Loucy (cell line): ENCODE results near the gene TLN1.

Experiments used
- CTCF ChIP-seq: fragments of 200-600 bp; sonication (generic); conservative IDR thresholded peaks from 2 replicates; pipeline ENCODE4 v1.5.1; 2014; ENCODE audit warnings: mild to moderate bottlenecking, antibody characterized with exemption, low read length
- EZH2phosphoT487 ChIP-seq: fragments of 200-600 bp; IDR thresholded peaks from 2 replicates; pipeline ENCODE4 v1.6.1; 2018; ENCODE audit warnings: antibody characterized with exemption, mild to moderate bottlenecking, moderate library complexity, borderline replicate concordance

DNA sequence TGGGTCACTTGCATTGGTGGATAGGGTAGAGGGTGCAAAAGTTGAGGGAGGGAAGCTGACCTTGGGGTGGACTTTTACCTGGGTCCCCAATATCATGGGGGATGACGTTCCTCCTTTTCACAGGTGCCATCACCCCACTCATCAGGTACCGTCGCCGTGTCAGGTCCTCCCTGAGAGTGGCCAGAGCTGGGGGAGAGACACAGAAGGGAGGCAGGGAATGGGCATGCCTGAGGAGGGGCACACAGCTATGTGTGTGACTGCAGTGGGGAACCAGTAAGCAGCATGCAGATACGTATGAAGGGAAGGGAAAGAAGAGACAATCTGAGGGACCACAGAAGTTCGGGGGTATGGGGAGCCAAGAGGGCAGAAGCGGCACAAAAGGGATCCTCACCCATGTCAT lies 6.9 kb upstream of the TLN1 start:
- no peak for TF ChIP-seq CTCF
- no peak for TF ChIP-seq EZH2phosphoT487
